Mucosa of descending colon (tissue), 3 donors: ENCODE data around the gene ISCU. TPM values are rescaled to one million over a fixed set of nuclear protein-coding genes. Genes with fewer than 3 reads are reported as not detected.

Experiments used
- ATAC-seq: fragments of 200-7000 bp; cut with Tn5 transposase; one replicate; pipeline ENCODE4 v1.9.1; 2020; ENCODE audit warnings: mild to moderate bottlenecking, moderate library complexity
- DNase-seq, 3 donors: peaks; one replicate each; pipeline ENCODE4 v3.0.0-alpha.2; 2020
- H3K36me3 ChIP-seq: fragments of 200-600 bp; one replicate; pipeline ENCODE4 v1.8.0; 2021; ENCODE audit warnings: low read depth, mild to moderate bottlenecking
- H3K4me1 ChIP-seq: fragments of 200-600 bp; one replicate; pipeline ENCODE4 v1.8.0; 2021; ENCODE audit warnings: low read depth, mild to moderate bottlenecking
- H3K4me3 ChIP-seq: fragments of 200-600 bp; one replicate; pipeline ENCODE4 v1.8.0; 2021; ENCODE audit warnings: mild to moderate bottlenecking
- H3K9me3 ChIP-seq: fragments of 200-600 bp; one replicate; pipeline ENCODE4 v1.8.0; 2021; ENCODE audit warnings: mild to moderate bottlenecking
- CTCF ChIP-seq: fragments of 200-600 bp; IDR thresholded peaks from one replicate; pipeline ENCODE4 v1.8.0; 2022; ENCODE audit warnings: antibody characterized with exemption, mild to moderate bottlenecking
- intact Hi-C, 2 donors: fragments of 100-400 bp; cut with DNase I in 1 of 2; cut with micrococcal nuclease in 1 of 2; formaldehyde crosslinking; loops; one replicate each; pipeline versions ENCODE4 v1.11.0 to v1.11.1; 2022; cut with DNase I, micrococcal nuclease
- total RNA-seq, 3 donors: library from RNA; stranded (reverse); fragmentation: NEBNext Ultra II Directional in 2 of 3; extraction: Animal tissue kit (Norgen Biotek cat#: 25700) in 2 of 3; gene quantifications; one replicate each; pipeline versions ENCODE4 v1.2.1 to v1.2.4, GENCODE V29; 2021 to 2023
- donor health status: DM: no; HTN: no; CAD: no; lungs with moderate emphysema.
- donor health status: DM: no; HTN: no; CAD: no.
- donor health status: DM: no; HTN: yes; CAD: no.

ISCU gene
- total RNA-seq, 3 donors from 2014 or later = 94.7 to 155 (median 107) TPM

- ATAC-seq (no peak), DNase-seq (no peak)
- no peak for TF ChIP-seq CTCF
- no peaks in the 10 kb centered on the region for H3K36me3 ChIP-seq
- no peaks in the 10 kb centered on the region for H3K4me1 ChIP-seq
- intact Hi-C loops = no loop called here
- H3K9me3 ChIP-seq = no peaks in the 10 kb centered on the region
- no peak overlapping the region for H3K4me3 ChIP-seq
These were observed 38.3 kb downstream of the ISCU start for GRCh38 chr12:108600702-108601007.

- no peak overlapping the region for H3K4me3 ChIP-seq
- H3K4me1 ChIP-seq = no peaks in the 10 kb centered on the region
- TF ChIP-seq CTCF = no peak
- no peak for DNase-seq
- H3K9me3 ChIP-seq = no peaks in the 10 kb centered on the region
- no peak for ATAC-seq
- intact Hi-C loops = no loop called here
- no peaks in the 10 kb centered on the region for H3K36me3 ChIP-seq
These were observed 39.9 kb downstream of the ISCU start for GRCh38 chr12:108602209-108602705.

GRCh38 chr12:108602976-108603704 is 40.7 kb downstream of the ISCU start:
- Histone ChIP-seq H3K36me3 (no peaks in the 10 kb centered on the region), H3K4me1 (no peaks in the 10 kb centered on the region), H3K9me3 (no peaks in the 10 kb centered on the region), H3K4me3 (no peak overlapping the region)
- intact Hi-C loops = no loop called here
- ATAC-seq (no peak), DNase-seq (no peak)
- no peak for TF ChIP-seq CTCF

GRCh38 chr12:108603743-108604142 is 41.3 kb downstream of the ISCU start:
- DNase-seq (no peak), ATAC-seq (no peak)
- no peaks in the 10 kb centered on the region for H3K36me3 ChIP-seq
- no peak overlapping the region for H3K4me3 ChIP-seq
- no peaks in the 10 kb centered on the region for H3K9me3 ChIP-seq
- no peak for TF ChIP-seq CTCF
- H3K4me1 ChIP-seq = no peaks in the 10 kb centered on the region
- intact Hi-C loops = no loop called here

GRCh38 chr12:108604208-108604941 is 42.0 kb downstream of the ISCU start:
- no peak for TF ChIP-seq CTCF
- no peak for ATAC-seq
- H3K36me3 ChIP-seq = no peaks in the 10 kb centered on the region
- intact Hi-C loops = no loop called here
- no peaks in the 10 kb centered on the region for H3K9me3 ChIP-seq
- DNase-seq = no peak
- H3K4me1 ChIP-seq = no peaks in the 10 kb centered on the region
- no peak overlapping the region for H3K4me3 ChIP-seq
